ENCODE measurements around the gene MMP7.
"Not testable (repeated sequence)": the region's sequence is repeated elsewhere in the genome, so short reads cannot be mapped to it uniquely, and the experiment has no call there.

Gene MMP7

GRCh38 chr11:102539567-102539966, 9.0 kb upstream of the MMP7 start:
- no peak for DNase-seq (ENCODE audit: low read depth)

- DNase-seq (ENCODE audit: low read depth): no peak
Observed at GRCh38 chr11:102538932-102539331, 8.4 kb upstream of the MMP7 start.

- DNase-seq (ENCODE audit: low read depth): no peak
Observed at GRCh38 chr11:102534261-102534872, 3.8 kb upstream of the MMP7 start.

GRCh38 chr11:102528618-102529017, 1.9 kb downstream of the MMP7 start:
- DNase-seq (ENCODE audit: low read depth): no peak

- no peak for DNase-seq (ENCODE audit: low read depth)
Observed at GRCh38 chr11:102527684-102528083, 2.9 kb downstream of the MMP7 start.

- DNase-seq (ENCODE audit: low read depth): no peak
Observed at GRCh38 chr11:102527041-102527440, 3.5 kb downstream of the MMP7 start.

GRCh38 chr11:102523887-102524286, 6.7 kb downstream of the MMP7 start:
- no peak for DNase-seq (ENCODE audit: low read depth)

GRCh38 chr11:102523189-102523570, 7.4 kb downstream of the MMP7 start:
- no peak for DNase-seq (ENCODE audit: low read depth)

- no peak for DNase-seq (ENCODE audit: low read depth)
Observed at GRCh38 chr11:102522312-102523188, 8.0 kb downstream of the MMP7 start.

- no peak for DNase-seq (ENCODE audit: low read depth)
Observed at GRCh38 chr11:102521121-102521520, 9.4 kb downstream of the MMP7 start.

GRCh38 chr11:102520514-102520913, 10.0 kb downstream of the MMP7 start:
- no peak for DNase-seq (ENCODE audit: low read depth)

GRCh38 chr11:102518296-102519094, 12.1 kb downstream of the MMP7 start:
- DNase-seq (ENCODE audit: low read depth): no peak

GRCh38 chr11:102517670-102518069, 12.9 kb downstream of the MMP7 start:
- DNase-seq (ENCODE audit: low read depth): no peak

GRCh38 chr11:102516179-102516578, 14.4 kb downstream of the MMP7 start:
- no peak for DNase-seq (ENCODE audit: low read depth)

GRCh38 chr11:102513869-102514268, 16.7 kb downstream of the MMP7 start:
- DNase-seq (ENCODE audit: low read depth): no peak

- no peak for DNase-seq (ENCODE audit: low read depth)
Observed at GRCh38 chr11:102510439-102511135, 20.0 kb downstream of the MMP7 start.

- DNase-seq (ENCODE audit: low read depth): not testable (repeated sequence)
Observed at GRCh38 chr11:102502831-102503230, 27.7 kb downstream of the MMP7 start.

- no peak for DNase-seq (ENCODE audit: low read depth)
Observed at GRCh38 chr11:102500829-102501228, 29.7 kb downstream of the MMP7 start.

- no peak for DNase-seq (ENCODE audit: low read depth)
Observed at GRCh38 chr11:102499931-102500330, 30.6 kb downstream of the MMP7 start.

GRCh38 chr11:102499151-102499550, 31.4 kb downstream of the MMP7 start:
- DNase-seq (ENCODE audit: low read depth): no peak

- DNase-seq (ENCODE audit: low read depth): no peak
Observed at GRCh38 chr11:102497061-102497460, 33.5 kb downstream of the MMP7 start.

Data from GM04503 (cell line).